ENCODE data around the gene POU2F1.

DNA sequence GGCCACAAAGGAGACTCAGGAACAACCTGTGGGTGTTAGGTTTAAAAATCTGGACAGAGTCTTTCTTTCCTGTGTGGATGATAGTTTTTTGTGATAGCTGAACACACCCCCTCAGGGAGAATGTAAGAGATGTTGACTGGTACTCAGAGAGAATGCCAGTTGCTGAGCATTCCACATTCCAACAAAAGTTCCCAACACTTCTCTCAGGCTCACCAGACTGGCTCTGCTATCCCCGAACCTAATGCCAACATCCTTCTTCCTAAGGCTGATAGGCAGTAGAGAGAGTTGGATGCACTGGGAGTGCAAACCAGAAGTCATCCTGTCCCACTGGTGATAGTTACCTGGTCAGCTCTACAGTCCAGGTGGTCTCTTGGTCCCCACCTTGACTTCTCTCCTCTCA is 28.7 kb upstream of the POU2F1 start:
- TF ChIP-seq, protein P1, sequence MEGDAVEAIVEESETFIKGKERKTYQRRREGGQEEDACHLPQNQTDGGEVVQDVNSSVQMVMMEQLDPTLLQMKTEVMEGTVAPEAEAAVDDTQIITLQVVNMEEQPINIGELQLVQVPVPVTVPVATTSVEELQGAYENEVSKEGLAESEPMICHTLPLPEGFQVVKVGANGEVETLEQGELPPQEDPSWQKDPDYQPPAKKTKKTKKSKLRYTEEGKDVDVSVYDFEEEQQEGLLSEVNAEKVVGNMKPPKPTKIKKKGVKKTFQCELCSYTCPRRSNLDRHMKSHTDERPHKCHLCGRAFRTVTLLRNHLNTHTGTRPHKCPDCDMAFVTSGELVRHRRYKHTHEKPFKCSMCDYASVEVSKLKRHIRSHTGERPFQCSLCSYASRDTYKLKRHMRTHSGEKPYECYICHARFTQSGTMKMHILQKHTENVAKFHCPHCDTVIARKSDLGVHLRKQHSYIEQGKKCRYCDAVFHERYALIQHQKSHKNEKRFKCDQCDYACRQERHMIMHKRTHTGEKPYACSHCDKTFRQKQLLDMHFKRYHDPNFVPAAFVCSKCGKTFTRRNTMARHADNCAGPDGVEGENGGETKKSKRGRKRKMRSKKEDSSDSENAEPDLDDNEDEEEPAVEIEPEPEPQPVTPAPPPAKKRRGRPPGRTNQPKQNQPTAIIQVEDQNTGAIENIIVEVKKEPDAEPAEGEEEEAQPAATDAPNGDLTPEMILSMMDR (optimal IDR thresholded peaks at IDR 0.05 in 1 of 3, IDR thresholded peaks at IDR 0.05 in 1 of 3, conservative IDR thresholded peaks at IDR 0.05 in 1 of 3; ENCODE audit: extremely low read depth in 1 of 3, insufficient read depth in 2 of 3, low read length in 3 of 3), result no peak
- TF ChIP-seq EZH2 (IDR thresholded peaks at IDR 0.05; ENCODE audit: low read length), result no peak
